NK-92 (cell line): ENCODE results near the gene NPW.

ENCODE experiments used
- DNase-seq: peaks from one replicate; lab custom pipeline; 2025; ENCODE audit not compliant: unreplicated experiment; lab: John Stamatoyannopoulos, UW

The NPW gene

DNA sequence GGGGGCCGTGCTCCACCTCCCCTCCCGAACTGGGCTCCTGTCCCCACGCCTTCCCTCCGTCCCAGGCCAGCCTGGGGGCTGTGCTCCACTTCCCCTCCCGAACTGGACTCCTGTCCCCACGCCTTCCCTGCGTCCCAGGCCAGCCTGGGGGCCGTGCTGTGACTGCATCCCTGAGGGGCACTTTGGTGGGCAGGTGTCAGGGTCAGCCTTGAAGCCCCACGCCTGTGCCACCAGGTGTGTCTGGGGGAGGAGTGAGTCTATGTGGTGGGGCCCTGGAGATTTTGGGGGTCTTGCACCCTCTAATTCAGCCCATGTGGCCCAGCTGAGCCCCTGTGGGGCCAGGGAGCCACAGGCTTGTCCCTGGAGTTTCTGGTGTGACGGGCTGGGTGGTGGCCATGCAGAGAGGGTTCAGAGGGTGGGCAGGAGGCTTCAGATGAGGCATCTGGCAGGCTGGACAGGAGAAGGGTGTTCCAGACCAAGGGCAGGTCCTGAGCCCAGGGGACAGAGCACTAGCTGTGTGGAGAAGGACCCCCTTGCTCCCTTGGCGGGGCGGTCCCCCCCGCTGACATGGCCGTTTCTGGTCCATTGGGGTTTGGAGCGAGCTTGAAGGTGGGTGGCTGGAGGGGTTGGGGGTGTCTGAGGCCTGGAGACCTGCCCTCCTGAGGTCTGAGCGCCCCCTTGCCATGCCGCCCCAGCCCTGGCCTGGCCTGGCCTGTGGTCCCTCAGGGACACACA is 15.3 kb downstream of the NPW start:
- DNase-seq, result no peak

DNA sequence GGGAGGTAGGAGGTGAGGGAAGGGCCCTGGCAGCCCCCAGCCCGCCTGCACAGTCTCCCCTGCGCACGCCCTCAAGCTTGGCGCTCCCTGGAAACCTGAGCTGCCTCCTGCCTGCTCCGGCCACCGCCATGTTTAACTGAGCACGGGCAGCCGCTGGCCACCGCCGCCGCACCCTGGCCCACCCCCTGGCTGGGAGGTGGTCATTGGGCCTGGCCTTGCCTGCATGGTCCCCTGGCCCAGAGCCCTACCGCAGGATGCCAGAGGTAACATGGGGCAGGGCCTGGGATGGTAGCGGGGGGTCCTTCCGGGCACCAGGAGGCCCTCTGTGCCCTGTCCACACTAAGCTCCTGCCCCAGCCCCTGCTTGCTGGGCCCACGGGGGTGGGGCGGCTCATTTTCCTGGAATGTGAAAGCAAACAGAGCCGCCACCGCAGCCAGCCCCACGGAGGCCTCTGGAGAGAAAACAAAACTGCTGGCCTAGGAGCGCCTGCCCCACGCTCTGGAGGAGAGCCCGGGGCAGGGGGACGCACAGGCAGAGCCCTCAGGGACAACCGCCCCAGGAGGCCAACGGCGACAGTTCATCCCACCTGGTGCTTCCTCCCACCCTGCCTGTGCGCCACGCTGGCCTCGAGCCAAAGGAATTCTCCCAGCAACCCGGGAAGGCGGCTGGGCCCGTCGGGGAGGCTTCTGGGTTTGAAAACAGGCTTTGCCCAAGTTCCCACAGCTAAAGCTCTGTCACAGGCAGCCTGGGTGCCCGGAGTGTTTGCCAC is 16.0 kb downstream of the NPW start:
- DNase-seq, result no peak

DNA sequence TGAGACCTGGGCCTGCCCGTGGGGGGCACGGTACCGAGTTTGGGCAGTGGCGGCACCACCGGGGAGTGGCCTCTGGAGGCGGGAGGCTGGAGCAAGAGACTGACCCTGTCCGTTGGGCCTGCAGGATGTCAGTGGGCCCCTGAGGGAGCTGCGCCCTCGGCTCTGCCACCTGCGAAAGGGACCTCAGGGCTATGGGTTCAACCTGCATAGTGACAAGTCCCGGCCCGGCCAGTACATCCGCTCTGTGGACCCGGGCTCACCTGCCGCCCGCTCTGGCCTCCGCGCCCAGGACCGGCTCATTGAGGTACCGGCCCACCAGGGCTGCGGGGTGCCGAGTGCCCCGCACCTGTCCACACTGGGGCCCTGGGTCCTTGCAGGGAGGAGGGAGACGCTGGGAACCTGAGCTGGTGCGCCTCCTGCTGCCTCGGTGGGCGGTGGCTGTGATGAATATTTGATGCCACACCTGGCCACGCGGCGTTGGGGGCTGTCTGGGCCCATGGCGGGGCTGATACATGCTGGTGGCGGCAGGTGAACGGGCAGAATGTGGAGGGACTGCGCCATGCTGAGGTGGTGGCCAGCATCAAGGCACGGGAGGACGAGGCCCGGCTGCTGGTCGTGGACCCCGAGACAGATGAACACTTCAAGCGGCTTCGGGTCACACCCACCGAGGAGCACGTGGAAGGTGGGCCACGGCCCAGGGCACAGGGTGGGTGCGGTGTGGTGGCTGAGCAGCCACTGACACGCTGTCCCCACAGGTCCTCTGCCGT is 16.8 kb downstream of the NPW start:
- no peak for DNase-seq

DNA sequence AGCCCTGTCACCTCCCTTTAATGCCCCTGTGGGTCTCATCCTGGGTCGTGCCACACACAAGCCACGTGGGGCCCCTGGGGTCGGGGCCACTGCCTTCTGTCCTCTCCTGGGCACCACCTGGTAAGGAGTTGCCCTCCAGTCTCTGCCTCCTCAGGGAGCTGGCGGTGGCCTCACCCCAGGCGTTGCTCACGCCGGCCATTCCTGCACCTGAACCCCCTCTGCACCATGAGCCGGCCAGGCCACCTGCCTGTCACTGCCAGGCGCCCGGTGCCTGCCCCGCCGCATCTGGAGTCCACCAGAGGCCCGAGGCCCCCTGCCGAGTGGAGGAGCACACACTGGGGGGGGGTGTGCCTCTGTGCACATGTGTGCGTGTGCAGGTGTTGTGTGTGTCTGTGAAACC is 17.5 kb downstream of the NPW start:
- DNase-seq, result no peak

DNA sequence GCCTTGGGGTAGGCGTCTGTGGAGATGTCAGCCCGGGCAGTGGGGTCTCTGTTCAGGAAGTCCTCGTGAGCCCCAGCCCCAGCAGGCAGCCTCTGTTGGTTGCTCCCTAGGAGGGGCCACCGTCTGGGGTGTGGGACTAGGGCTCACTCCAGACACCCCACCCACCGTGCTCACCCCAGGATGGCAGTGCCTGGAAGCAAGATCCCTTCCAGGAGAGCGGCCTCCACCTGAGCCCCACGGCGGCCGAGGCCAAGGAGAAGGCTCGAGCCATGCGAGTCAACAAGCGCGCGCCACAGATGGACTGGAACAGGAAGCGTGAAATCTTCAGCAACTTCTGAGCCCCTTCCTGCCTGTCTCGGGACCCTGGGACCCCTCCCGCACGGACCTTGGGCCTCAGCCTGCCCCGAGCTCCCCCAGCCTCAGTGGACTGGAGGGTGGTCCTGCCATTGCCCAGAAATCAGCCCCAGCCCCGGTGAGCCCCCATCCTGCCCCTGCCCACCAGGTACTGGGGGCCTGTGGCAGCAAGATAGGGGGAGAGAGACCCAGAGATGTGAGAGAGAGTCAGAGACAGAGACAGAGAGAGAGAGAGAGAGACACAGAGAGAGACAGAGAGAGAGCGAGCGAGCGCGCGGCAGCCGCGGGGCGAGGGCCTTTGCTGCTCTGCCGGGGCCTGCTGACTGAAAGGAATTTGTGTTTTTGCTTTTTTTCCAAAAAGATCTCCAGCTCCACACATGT is 18.2 kb downstream of the NPW start:
- no peak for DNase-seq

DNA sequence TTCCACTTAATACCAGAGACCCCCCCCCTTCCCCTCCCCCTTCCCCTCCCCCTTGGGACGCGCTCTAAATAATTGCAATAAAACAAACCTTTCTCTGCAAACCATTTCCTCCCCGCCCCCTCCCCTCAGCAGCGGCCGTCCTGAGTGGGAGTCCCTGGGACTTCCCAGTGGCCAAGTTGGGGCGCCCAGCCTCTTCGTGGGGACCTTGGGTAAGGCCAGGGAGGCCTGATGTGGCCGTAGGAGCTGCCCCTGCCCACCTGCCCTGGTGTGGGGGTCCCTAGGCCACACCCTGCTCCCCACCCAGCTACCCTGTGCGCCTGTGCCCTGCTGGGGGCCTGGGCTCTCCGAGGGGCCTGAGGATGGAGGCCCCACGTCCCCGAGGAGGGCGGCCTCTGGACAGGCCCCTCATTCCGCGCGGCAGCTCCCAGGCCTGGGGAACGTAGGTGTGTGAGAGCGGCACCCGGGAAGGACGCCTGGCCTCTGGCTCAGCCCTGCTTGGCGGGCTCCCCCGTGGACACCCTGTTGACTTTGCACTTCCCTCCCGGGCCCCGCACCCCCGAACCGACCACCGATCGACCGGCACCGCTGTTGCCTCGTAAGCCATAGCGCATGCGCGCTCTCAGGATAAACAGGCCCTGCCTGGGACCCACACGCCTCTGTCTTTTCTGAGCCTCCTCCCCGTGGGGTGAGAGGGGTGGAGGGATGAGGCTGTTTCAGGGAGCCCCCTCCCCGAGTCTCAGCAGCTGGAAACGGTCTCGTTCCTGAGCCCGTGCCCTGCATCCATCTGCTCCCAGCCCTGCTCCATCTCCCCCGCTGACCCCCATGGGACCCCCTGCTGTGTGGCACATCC is 19.0 kb downstream of the NPW start:
- no peak for DNase-seq

DNA sequence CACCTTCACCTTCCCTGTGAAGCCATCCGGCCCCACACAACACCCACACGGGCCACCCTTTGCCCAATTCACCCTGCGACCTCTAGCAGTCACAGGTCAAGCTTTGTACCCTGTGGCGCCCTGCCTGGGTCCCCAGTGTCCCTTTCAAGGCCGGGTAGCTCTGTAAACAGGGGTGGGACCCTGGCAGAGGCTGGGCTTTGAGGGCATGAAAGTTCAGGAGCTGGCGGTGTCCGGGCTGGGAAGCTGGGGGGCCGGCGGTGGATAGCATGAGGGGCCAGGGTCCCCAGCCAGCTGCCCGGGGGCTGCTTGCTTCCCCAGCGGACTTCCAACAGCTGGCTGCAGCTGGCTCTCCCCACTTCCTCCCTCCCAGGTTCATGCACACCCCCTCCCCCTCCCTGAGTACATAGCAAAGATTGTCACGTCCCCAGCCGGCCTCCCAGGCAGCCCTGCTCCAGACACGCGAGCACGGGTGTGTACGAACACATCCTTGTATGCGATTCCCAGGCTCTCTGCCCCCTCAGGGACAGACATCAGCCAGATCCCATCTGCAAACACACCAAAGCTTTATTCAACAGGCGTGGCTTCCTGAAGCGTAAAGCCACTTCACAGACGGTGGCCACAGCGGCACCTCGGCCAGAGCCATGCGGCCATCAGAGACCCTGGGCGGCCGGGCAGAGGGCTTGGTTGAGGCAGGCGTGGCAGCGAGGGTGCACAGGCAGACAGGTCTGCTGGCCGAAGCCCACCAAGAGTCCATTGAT is 19.9 kb downstream of the NPW start:
- DNase-seq, result no peak

DNA sequence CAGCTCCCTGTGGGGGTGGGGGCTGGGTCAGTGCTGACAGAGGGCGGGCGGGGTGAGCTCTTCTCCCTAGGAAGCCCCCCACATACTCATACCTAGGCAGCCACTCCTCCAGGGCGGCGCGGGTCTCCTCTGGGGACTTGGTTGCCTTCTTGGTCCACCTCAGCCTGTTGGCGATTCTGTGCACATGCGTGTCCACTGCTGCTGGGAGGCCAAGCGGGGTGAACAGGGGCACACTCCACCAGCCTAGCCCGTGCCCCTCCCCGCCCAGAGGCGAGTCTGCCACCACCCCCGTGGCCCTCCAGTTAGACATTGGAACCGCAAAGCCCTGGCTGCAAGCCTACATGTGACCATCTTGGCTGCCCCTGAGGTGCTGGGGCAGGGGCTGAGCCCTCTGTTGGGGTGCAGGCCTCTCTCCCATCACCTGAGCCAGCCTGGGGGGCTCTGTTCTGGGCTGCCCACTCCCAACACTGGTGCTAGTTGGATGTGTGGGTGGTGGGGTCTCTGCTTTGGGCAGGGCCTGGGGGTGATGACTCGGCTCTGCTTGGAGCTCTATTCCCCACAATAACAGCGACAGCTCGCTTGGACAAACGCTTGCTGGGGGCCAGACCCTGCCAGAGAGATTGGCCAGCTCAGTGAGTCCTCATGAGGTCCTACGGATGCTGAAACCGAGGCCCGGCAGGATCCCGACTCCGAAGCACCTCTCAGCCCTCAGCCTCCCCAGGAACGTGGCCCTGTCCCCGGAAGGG is 20.6 kb downstream of the NPW start:
- no peak for DNase-seq

DNA sequence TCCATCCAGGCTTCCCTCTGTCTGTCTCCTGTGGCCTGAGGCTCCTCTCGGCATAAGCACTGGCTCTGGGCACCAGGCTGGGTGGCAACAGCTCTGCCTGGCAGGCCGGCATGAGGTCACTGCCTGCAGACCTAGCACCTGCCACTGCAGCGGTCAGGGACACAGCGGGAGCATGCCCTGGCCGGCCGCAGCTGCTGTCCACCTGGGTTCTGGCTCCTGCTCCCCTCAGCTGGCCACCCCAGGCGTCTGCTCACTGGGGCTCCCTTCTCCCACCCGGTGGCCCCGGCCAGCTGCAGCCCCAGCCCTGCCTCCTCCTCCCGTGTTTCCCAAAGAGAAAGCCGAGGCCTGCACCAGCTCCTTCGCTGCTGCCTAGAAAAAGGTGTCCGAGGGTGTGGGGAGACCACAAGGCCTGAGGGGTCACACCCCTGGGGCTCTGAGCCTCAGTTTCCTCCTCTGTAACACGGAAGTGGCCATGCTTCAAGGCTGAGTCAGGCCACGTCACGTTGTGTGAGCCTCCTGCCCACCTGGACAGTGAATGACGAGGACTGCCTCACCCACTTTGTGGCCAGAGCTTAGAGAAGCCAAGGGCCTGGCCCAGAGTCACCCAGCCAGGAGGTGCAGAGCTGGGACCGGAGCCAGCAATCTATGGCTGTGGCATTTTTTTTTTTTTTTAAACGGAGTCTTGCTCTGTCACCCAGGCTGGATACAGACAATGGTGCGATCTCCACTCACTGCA is 21.4 kb downstream of the NPW start:
- DNase-seq, result no peak

DNA sequence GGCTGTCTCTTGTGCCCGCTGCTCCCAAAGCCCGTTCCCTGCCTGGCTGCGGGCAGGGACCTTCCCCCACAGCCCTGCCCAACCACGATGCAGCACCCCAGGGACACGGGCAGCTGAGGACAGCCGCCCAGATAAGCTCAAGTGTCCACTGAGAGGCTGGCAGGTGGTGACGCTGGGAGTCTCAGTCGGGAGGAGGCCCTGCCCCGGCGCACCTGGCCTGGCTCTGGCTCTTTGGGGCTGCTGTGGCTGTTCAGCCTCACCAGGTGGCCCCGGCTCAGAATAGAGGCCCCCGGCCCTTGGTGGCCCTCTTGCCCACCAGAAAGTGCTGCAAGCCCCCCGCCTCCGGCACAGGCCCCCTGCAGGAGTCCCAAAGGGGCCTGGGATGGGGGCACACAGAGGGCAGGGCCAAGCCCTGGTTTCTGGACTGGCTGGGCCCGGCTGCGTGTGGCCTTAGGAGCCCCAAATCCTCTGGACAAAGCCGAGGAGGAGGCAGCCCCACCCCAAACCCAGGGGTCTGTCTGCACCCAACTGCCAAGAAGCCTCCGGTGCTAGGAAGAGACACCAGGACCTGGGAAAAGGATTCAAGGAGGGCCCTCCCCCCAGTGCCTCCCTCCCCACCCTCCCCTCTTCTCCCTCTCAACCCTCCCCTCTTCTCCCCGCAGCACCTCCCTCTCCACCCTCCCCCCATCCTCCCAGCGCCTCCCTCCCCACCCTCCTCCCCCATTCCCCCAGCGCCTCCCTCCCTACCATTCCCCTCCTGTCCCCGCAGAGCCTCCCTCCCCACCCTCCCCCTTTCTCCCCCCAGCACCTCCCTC is 22.8 kb downstream of the NPW start:
- DNase-seq, result no peak

DNA sequence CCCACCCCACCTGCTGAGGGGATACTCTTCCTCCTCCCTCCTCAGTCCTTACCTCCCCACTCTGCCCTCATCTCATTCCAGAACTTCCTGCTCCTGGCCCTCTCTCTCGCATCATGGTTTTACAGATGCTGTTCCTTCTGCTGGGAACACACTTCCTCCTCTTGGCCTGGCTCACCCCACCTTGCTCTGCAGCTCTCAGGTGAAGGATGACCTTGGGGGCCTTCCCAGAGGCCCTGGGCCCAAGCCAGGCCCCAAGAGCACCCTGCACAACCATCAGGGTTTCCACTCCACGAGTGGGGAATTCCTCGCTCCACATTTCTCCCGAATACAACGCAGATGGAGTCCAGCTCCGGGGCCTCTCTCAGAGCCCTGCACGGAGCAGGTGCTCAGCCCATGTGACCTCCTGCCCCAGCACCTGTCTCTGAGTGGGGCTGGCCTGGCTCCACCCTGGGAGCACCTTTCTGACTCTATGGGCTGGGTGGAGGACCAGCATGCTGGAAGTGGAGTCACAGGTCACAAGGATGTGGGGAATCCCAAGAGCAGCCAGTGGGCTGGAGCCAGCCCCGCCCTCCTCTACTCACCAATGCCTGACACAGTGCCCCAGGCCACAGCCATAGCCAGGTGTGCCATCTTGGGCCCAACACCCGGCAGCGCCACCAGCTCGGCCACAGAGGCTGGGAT is 23.5 kb downstream of the NPW start:
- no peak for DNase-seq

DNA sequence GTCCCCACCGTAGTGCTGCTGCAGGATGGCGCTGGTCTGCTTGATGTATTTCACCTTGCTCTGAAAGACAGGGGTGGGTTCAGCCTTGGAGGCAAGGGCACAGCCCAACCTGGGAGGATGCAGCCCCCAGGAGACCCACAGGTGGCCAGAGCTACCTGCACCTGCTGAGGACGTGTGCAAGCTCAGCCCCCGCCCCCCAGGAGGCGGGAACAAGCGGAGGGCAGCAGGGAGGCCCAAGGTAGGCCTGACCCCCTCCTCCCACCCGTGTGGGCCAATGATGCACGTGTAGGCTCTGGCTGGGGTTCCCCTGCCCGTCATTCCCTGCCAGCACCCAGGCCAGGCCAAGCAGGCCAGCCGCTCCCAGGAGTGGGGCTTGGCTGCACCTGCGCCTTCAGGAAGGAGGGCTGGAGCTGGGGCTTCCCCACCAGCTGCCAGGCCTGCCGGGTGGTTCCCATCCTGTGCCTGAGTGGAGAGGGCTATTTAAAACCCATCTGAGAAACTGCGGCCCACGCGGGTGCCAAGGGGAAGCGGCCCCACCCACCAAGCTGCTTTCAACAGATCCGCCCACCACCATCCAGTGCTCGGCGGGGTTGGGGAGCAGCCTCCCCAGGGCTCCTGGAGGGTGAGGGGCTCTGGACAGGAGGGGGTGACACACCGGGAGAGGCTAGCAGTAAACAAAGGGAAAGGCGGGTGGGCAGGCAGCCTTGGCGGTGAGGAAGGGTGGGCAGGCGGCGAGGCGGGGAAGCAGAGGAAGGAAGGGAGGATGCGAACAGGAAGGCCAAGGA is 24.3 kb downstream of the NPW start:
- DNase-seq, result no peak

DNA sequence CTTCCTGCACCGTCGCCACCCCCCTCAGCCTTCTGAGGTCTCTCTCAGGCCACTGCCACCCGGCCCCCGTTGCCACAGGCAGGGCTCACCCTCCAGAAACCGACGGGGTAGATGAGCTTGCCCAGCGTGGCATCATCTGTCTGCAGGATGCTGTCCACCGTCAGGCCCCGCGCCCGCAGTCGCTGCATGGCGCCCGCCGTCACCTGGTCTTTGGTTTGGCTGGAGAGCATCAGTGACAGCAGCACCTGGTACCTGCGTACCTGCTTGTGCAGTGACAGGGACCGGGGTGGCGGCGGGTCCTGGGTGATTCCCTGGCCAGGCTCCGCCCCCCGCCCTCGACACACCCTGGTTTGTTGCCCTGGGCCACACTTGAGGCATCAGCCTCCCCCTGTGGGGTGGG is 25.0 kb downstream of the NPW start:
- no peak for DNase-seq

DNA sequence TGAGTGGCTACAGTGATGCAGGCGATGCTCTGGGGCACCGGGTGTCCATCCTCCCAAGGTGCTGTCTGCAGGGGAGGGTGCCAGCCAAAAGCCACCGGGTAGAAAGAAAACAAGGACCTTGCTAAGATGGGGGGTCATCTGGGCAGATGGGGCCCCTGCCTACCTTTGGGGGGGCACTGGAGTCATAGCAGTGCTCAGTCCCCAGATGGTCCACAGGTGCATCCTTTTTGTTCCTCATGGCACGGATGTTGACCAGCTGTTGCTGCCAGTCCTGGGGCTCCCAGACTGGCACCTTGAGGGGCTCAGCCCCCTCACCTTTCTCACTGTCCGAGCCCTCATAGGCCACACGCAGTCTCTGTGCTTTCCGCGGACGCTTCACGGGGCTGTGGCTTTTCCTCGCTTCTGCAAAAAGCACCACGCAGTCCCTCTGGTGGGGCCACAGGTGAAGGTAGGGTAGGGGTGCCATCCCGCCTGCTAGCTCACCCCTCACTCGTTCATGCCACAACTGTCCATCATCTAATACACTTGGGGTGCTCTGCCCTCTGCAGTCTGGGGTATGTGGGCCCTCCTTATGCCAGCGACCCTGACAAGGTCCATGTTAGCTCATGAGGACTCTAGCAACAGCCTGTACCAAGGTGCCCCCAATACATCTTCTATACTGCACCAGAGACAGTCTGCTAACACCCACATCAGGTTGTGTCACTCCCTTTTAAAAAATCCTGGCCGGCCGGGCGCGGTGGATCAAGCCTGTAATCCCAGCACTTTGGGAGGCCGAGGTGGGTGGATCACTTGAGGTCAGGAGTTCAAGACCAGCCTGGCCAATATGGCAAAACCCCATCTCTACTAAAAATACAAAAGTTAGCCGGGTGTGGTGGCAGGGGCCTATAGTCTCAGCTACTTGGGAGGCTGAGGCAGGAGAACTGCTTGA is 26.6 kb downstream of the NPW start:
- DNase-seq, result no peak

DNA sequence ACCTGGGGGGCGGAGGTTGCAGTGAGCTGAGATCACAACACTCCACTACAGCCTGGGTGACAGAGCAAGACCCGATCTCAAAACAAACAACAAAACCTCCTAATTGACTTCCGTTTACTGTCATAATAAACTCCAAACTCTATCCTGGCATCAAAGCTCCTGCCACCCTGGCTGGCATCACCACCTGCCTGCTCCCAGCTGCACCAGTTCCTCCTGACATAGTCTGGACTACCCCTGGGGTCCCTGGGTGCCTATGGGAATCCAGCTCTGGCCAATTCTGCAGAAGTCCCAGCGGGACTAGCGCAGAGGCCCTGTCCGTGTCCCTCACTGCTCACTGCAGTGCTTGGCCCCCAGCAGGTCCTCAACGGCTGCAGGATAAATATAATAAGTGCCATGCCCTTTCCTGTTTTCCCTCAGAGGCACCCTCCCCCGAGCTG is 27.3 kb downstream of the NPW start:
- DNase-seq, result no peak
